Activated CD4-positive, alpha-beta T cell treated with anti-CD3 and anti-CD28 coated beads, Interleukin-2, amount 50 U/mL, for 4 hours (primary cell): ENCODE data around the gene FIGN.

Experiments
- DNase-seq, 2 experiments: peaks; one replicate each; pipeline ENCODE4 v3.0.0-alpha.2; 2020

Gene FIGN

DNA sequence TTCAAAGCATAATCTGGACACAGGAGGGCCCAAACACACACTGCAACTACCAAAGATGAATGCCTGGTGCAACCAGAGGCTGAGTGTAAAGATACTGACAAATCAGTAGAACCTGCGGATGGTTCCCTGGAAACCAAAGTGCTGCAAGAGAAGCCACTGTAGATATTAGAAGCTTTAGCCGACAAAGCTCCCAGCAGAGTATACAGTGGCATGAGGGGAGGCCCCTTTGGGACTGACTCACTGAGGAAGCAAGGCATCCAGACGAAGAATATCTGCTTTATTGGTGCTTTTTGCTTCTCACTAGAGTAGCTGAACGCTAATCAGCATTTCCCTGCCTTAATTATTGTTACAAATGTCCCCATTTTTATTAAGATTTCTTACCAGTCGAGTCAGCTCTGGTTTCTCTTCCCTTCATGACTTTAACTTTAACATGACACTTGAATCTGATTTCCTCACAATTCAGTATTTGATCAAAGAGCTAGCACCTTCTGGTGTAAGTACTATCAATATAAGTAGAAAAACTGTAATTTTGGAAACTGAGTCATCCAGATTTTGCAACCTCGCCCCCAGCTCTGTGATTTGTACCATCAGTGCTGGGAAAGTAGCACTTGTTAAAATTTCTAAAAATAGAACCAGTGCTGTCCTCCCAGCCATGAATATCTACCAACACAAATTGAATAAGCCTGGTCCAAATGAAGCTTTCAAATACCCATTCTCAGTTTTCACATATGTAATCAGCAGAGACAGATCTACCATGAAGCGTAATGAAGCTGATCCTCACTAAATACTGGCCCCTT, 34.2 kb downstream of the FIGN start:
- DNase-seq: no peak

DNA sequence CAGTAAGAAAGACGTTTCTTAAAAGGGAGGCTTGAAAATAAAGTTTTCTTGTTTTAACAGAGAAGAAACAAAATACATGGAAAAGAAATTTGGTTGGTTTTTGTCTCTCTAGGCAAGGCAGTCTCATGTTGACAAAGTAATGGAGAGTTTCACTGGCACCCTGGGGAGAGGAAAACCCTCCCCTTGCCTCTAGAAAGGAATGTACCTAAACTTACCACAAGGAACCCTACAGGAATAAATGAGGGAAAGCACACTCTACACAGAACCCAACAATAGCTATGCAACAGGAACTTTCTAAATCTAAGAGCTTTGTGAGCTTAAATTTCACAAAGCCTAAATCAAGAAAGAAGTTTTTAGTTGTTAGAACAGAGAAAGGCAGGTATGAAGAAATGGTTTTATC, 37.0 kb downstream of the FIGN start:
- DNase-seq: no peak

DNA sequence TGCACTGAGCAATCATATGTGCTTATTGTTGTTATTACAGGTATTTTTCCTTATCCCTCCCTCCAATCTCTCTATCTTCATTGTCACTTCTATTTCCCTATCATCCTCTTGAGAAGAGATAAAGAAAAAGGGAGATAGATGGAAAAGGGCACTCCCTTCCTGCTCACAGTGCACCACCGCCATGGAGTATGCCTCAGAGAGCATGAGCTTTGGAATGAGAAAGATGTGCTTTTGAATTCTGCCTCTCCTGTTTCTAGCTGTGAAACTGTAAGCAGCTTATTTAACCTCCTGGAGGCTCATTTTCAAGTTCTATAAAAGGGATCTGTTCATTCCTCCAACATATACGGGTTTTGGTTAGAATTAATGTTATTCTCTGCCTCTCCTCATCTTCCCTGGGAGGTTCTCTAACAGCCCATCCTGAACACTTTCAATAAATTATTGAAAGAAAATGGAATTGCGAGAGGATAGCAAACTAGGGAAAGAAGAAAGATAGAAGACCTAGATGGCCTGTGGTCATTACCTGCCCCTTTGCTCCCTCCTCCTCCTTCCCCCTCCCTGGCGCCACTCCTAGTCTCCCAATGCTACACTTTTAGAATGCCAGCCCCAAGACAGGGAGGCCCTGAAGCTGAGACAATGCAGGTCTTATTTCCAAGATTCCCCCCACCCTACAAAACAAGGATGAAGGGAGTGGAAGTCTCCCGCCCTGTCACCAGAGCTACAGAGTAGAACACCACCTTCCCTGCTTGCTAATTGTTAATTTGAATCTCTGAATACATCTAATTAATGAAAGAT, 37.8 kb downstream of the FIGN start:
- no peak for DNase-seq

DNA sequence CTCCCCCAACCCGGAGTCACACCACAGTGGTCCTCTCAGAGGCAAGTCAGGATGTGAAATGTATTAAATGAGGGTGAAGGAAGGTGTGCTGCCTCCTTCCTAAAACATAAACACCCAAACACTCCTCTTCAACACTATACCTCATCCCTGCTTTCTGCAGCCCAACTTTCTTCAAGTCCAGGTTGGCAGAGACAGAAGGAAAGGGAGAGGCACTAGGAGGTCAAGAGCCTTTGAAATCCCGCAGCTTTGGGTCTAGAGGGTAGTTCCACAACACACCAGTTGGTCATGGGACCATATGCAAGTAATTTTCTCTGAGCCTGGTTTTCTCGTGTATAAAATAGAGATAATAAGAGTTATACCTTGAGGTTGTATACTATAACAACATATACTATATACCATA, 38.4 kb downstream of the FIGN start:
- DNase-seq: no peak

DNA sequence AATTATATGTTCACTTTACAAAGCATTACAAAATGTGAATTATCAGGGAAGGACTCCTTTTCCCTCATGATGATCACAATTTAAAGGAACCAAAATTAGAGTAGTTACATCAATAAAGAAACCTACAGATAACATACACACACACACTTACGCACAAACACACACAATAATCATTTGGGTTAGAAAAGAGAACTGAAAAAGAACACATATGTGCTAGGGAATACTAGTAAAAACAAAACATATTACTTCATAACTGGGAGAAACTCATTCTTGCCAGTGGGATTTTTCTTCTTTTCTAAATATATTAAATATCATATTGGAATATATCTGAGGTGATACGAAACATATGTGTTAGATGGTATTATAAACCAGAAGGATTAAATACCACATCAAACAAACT, 42.3 kb downstream of the FIGN start:
- no peak for DNase-seq

DNA sequence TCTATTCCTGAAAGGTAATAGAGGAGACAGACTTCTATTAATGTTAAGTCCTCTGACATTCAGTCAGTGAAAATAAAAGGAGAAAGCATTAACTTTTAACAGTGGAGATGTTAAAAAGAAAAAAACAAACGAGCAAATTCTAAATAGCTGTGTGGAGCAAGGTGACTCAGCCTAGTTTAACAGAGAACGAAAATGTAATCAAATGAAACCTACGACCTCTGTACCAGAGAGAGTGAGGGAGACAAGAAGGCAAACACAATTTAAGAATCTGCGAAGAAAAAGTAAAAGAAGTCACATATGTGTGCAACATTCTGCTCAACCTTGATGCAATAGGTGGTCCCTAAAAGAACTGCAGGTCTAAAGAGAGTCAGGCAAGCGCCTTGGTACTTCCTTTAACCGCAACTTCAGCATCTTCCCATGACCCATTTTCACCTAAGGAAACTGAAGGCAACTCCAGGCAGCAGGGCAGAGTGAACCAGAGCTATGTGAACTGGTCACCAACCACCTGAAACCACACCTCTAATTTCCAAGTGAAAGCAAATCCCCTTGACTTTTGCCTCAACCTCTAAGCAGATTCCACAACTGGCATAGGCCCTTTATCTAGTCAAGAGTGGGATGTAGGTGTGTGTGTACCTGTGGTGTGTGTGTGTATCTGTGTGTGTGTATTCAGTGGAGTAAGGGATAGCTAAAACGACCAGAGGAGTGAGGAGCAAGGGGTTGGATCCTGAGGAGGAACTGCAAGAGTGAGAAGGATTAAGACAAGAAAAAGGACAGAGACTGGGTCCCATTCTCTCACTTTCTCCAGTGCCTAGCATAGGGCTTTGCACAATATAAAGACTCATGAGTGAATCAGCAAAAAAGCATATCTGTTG, 43.0 kb downstream of the FIGN start:
- no peak for DNase-seq

DNA sequence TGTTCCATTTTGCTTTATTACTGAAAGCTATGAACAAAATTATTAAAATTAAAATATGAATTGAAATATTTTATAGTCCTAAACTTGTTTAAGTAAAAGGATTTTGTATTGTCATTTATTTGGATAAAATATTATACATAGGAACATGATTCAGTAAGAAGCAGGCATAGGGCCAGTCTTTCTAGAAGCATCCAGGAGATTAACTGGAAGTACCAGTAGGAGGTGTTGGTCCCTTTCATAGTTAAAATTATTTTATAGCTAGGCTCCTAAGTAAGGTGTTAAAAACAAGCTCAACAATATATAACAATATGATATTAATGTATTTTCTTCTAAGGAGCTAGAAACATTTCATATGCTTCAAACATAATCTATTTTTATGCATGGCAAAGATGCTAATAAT, 43.7 kb downstream of the FIGN start:
- no peak for DNase-seq

DNA sequence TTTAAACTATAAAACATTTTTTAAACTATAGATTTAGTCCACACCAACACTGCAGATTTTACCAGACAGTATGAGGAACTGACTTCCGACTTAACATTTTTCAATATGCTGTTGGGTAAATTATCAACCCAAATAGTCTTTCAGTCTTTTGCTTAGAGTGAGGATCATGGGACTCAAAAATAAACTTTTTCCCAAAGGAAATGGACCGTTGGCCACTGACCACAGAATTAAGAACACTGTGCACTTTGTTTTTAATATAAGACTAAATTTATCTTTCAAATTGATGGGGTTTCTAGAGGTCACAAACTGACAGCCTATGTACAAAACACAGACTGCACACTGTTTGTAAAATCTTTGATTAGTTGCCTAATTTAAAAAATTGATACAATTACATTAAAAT, 44.9 kb downstream of the FIGN start:
- DNase-seq: no peak

DNA sequence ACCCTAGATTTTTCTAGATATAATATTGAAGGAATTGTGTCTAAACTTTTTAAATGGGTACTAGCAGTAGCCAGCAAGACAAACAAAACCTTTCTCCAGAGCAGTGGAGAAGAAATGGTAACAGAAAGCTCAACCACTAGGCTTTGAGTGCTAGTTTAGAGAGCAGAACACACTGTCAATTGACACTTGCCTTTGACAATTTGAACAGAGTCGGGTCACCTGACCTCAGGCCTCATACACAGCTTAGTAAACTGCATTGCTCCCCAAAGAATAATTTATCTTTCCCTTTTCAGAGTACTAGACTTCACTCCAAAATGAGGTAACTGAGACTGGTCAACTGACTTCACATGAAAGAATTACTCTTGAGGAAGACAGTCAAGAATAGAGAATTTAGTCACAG, 48.6 kb downstream of the FIGN start:
- no peak for DNase-seq

DNA sequence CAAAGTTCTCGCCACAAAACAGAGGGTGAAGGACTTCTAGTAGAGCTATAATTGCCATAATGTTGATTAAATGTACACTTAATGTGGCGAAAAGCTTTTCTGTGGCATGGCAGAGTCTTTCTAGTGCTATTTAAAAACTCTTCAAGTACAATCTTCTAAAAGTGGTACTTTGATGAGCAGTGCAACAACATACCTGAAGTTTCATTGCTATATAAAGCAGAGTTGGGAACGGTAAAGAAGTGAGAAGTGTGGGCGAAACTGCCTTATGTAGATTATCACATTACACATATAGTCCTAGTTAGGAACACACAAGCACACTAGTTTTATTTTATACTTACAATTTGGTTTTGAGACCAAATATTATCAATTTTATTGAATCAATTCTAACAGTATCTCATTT, 49.5 kb downstream of the FIGN start:
- DNase-seq: no peak

DNA sequence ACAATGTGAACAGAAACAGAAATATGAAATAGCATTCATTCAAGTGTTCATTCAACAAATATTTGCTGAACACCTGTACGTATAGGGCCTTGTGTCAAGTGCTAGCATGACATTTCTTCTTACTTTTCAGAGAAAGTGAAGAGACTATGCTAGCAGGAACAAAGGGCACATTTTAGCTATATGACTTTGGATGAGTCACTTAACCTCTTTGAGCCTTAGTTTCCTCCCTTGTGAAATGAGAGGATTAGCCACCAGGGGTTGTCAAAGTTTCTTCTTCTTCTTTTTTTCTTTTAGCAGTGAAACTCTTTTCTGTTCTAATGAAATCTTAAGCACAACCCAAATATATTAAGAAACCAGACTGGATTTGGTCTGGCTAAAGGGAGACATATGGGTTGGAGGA, 53.1 kb downstream of the FIGN start:
- no peak for DNase-seq

DNA sequence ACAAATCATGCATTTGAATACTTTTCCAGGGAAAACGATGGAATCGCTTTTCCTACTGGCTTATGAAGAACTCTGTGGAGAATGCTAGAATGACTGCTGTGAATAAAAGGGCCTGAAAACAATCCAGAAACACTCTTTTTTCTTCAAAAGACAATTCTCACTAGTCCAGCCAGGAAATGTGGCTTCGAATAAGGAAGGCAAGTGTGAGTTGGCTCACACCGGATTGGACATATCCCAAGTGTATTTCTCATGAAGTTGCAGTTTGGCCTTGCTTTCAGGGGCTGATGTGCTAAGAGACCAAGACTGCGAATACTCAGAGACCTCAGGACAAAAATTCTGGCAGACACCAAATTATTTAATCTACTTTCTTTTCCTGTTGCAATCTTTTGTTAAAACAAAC, 54.1 kb downstream of the FIGN start:
- DNase-seq: no peak

DNA sequence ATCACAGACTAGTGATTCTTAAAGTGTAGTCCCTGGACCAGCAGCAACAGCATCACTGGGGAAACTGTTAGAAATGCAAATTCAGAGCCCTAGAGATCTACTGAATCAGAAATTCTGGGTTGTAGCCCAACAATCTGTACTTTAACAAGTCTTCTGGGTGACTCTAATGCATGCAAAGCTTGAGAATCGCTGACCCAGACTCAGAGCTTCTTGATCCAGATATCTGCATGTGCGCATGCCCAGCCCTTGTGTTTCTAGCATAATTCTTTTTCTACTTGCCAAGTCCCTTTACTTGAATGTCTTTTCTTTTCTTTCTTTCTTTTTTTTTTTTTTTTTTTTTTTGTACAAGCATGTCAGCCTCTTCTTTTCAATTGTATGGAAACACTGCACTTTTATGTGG, 60.4 kb downstream of the FIGN start:
- no peak for DNase-seq

DNA sequence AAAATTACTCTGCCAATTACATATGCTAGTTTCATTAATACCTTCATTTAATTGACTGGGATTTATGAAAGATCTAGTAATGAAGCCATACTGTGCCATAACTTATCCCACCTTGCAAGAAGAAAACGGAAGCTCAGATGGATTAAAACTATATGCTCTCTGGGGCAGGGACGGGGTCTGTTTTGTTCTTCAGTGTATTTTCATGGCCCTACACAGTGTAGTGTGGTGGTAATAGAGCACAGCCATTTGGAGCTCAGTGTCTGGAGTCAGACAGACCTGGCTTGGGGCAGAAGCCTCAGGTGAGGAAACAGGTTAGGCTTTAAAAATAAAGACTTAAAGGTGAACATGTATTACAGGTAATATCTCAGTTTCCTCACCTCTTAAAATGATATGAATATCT, 62.3 kb downstream of the FIGN start:
- no peak for DNase-seq

DNA sequence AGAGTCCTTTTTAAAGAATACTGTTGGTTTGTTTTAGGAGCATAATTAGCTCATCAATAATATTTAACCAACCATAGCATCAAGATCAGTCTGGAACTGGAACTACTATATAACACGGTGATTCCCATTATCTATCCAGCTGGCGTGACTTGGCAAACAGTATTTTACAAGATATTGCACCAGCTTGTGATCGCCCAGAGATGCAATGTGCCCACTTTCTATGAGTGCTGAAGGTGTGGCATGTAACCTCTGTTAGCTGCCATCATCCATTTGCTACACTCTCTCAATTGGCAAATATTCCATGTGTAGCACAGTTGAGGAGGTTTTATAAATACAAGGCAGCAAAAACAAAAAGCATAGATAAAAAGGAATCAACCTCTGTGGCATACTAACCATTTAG, 64.9 kb downstream of the FIGN start:
- DNase-seq: no peak

DNA sequence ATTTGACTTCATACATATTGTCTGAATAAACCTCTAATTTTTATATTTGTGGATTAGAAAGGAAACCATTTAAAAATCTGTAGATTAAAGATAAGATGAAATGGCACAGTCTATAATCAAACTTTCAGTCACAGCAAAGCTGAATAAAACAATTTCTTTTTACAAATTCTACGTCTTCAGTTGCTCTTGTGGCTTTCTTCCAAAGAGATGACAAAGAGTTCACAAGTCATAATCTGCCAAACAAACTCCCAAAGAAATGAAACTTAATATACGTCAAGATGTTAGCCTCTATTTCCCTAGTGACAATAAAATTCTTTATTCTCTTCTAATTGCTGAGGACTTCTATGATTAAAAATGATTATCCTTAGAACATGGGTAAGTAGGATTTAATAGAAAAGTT, 66.3 kb downstream of the FIGN start:
- no peak for DNase-seq

DNA sequence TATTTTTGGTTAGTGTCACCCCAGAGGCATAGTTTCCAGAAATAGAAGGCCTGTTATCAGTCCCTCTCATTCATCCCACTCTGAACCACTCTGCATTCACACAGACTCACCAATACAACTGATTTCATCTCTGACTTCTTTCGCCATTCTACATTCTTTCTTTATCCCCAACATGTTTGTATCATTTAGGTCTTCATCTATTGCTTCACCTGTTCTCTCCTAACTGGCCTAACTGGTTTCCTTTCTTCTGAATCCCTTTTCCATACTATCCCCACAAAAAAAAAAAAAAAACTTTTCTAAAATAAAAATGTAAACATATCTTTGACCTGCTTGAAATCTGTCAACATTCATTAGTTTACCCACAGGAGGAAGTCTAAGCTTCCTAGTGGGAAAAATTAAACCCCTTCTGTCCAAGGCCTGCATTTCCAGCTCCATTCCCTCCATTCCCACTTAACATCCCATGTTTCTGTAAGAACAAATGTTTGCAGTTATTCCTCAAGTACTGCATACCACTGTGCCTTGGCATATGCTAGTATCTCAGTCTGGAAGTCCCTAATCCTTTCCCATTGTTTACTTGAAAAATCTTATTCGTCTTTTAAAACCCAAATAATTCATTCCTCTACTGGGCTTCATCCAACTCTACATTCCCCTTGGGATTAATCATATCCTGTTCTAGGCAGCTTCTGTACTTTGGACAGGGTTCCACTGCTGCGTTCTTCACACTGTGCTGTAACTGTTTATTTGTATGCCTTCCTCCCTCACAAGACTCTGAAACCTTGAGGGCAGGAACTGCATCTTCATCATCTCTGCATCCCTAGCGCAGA, 68.5 kb downstream of the FIGN start:
- DNase-seq: no peak

DNA sequence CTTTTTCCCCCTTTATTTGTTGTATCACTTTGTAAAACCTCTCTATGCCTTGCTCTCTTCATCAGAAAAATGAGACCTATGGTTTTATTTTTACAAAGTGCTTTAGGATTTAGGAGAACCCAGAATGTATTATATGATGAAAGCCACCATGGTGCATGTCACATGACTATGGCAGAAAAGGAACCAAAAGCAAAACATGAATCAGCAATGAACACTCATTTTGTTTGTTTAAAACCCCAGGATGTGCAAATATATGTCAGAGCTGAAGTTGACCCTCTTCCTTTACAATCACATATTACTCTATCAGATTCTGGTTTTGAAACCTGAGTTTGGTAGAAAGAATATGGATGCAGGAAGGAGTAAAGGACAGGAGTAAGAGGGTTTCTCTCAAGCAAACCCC, 70.0 kb downstream of the FIGN start:
- DNase-seq: no peak

DNA sequence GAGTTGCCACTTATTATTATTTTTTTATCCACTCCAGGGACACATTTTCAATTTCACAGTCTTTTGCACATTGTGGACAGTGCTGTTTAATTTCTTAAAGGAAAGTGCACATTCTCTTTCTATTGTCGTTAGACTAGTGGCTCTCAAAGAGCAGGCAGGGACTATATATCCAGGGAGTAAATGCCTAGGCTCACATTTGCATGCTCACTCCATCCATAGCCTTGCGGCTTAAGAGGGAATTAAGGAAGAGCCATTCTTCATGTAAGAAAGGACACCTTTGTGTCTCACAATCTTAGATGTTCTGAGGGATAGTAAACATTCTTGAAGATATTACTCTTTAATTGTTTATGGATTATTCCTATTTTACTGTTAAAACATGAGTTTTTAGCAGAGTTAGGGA, 70.8 kb downstream of the FIGN start:
- no peak for DNase-seq

DNA sequence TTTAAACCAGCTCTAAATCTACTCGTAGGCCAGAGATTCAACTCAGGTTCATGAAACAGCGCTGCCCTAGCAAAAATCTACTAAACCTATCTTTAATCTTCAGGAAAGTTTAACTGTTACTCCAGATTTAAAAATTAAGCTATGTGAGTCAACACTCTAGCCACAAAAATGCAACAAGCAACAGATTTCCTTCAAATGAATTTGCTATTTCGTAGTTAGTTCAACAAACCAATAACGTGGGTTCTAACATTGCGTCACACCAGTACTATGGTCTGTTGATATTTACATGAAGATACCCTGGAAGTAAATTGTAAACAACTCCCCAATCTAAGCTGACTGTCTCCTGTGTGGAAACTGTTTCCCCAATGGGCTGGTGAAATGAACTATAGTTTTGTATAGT, 71.2 kb downstream of the FIGN start:
- DNase-seq: no peak

DNA sequence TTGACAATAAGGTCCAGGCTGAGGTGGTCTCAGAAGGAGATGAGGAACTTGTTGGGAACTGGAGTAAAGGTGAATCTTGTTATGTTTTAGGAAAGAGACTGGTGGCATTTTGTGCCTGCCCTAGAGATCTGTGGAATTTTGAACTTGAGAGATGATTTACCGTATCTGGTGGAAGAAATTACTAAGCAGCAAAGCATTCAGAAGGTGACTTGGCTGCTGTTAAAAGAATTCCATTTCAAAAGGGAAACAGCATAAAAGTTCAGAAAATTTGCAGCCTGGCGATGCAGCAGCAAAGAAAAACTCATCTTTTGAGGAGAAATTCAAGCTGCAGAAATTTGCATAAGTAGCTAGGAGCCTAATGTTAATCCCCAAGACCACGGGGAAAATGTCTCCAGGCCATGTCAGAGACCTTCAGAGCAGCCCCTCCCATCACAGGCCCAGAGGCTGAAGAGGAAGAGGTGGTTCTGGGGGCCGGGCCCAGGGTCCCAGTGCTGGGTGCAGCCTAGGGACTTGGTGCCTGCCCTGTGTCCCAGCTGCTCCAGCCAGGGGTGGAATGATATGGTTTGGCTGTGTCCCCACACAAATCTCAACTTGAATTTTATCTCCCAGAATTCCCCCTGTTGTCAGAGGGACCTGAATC, 73.5 kb downstream of the FIGN start:
- DNase-seq: no peak

DNA sequence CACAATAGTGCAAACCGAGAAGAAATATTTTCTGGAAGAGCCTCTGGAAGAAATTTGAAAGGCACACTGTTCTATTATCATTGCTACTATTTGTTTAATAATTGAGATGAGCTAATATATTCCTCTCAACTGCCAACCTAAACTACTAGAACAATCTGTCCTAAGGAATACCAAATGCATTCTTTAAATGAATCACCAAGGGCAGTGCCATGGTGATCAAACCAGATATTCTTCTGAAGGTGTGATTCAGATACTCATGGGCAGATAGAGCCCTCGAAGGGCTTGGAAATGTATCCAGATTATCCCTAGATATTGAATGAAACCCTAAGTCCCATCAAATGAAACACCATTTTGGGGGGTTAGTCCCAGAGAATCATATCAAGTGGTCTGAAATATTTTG, 76.6 kb downstream of the FIGN start:
- no peak for DNase-seq
